Measurements from ENCODE around the gene KCNQ2.
"Not testable (repeated sequence)": the region's sequence is repeated elsewhere in the genome, so short reads cannot be mapped to it uniquely, and the experiment has no call there.

The KCNQ2 gene

DNA sequence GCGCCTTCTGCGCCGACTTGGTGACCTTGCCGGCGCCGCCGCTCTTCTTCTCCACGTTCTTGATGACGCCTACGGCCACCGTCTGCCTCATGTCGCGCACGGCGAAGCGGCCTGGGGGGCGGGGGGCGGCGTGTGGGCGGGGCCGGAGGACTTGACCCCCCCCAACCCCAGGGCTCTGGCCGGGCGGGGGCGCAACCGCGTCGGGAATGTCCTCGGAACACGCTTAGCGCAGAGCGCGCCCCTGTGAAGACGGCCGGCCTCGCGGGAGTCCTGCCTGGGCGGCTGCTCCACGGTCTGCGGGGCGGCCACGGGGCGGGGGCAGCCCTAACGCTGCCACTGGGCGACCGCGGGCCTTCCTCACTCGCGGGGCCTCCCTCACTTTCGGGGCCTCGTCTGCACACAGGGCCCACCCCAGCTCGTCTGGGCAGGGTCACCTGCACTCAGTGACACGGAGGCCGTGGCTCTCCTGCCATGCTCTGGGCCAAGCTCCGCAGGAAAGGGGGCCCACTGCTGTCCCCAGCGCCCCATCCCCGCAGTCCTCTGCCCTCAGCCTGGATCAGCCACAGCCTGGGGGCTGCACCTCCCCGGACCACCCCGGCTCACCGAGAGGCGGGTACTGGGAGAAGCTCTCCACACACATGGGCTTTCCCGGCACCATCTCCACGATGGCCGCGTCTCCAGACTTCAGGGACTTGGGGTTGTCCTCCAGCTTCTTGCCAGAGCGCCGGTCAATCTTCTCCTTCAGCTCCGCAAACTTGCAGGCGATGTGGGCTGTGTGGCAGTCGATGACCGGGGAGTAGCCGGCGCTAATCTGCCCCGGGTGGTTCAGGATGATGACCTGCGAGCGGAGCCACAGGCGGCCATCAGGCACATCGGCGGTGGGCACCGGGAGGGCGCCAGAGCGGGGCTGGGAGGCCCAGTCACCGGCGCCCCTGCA, 16.1 kb upstream of the KCNQ2 start:
- DNase-seq, result no peak

DNA sequence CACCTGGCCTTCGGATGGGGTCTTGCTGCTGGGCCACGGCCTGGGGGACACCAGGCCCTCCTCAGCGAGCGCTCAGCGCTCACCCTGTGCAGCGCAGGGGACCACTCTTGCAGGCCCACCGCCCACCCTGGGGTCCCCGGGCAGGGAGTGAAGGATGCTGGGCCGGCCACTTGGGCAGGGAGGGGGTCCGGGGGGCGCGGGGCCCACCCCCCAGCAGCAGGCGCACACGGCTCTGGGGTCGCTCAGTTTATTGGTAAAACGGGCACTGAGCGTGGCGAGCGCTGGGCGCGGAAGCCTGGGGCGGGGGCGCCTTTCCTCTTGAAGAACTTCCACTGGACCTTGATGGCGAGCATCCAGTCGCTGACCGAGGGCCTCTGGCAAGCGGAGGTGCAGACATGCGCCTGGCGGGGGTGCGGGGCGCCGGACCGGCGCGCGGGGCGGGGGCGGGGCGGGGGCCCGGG, 15.4 kb upstream of the KCNQ2 start:
- no peak for DNase-seq

DNA sequence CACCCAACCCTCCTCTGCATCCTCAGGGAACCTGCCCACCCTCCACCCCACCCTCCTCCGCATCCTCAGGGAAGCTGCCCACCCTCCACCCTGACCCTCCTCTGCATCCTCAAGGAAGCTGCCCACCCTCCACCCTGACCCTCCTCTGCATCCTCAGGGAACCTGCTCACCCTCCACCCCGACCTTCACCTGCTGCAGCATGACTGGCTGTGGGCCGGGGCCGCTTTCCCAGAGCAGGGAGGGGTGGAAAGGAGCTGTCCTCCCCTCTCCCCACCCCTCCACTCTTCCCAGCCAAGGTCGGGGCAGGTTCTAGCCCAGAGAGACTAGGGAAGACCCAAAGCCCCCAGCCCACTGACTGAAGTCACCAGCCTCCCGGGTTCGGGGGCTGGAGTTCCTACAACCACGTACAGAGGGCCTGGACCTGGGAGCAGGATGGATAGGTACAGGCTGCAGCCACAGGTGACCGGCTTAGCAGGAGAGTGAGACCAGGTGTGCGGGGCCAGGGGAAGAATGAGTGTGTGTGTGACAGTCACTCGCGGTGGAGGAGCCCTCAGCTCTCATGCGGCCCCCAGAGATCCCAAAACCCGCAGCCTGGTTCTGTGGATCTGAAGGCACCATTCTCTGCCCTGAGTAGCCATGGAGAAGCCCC, 14.8 kb upstream of the KCNQ2 start:
- DNase-seq, result no peak

DNA sequence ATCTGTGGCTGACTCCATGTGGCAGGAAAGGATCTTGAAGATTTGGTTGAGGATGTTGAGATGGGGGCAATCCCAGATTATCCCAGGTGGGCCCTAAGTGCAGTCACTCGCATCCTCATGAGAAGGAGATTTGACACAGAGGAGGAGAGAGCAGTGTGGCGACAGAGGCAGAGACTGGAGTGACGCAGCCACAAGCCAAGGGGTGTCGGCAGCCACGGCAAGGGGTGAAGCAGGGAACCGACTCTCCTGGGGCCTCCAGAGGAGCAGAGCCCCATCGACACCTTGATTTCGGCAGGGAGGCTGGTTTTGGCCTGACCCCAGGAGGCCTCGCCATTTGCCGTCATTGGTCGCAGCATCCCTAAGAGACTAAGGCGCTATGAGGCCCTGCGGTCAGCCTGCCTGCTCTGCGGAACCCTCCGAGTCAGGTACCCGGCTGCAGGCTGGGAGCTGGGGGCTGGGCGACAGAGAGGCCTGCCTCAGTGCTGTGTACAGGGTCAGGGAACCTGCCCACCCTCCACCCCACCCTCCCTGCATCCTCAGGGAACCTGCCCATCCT, 13.9 kb upstream of the KCNQ2 start:
- no peak for DNase-seq

- no peak for DNase-seq
These were observed 12.4 kb upstream of the KCNQ2 start for GRCh38 chr20:63484651-63485403.

GRCh38 chr20:63484236-63484635, 11.8 kb upstream of the KCNQ2 start:
- no peak for DNase-seq

- DNase-seq, result no peak
These were observed 11.4 kb upstream of the KCNQ2 start for GRCh38 chr20:63483834-63484233.

- DNase-seq, result no peak
These were observed 9.6 kb upstream of the KCNQ2 start for GRCh38 chr20:63482021-63482587.

GRCh38 chr20:63481503-63481902, 9.0 kb upstream of the KCNQ2 start:
- no peak for DNase-seq

GRCh38 chr20:63479695-63480419, 7.4 kb upstream of the KCNQ2 start:
- not testable (repeated sequence) for DNase-seq

GRCh38 chr20:63478346-63479302, 6.2 kb upstream of the KCNQ2 start:
- no peak for DNase-seq

DNA sequence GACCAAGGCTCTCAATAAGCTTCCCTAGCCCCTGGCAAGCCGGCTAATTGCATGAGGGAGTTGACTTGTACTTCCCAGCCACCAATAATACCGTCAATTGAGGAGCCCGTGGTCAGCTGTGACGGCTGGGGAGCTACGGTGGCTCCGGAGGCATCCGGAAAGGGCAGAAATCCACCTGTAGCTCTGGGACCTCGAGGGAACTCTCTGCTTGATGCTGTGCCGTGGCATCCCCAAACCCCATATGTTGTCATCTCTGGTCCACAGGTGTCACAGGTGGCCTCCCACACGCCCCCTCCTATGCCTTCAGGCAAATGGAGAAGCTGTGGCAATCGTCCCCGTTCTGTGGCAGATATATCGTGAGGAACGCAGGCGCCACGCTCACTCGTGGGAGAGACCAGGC, 5.5 kb upstream of the KCNQ2 start:
- no peak for DNase-seq

- no peak for DNase-seq
These were observed 4.7 kb upstream of the KCNQ2 start for GRCh38 chr20:63477061-63477616.

DNA sequence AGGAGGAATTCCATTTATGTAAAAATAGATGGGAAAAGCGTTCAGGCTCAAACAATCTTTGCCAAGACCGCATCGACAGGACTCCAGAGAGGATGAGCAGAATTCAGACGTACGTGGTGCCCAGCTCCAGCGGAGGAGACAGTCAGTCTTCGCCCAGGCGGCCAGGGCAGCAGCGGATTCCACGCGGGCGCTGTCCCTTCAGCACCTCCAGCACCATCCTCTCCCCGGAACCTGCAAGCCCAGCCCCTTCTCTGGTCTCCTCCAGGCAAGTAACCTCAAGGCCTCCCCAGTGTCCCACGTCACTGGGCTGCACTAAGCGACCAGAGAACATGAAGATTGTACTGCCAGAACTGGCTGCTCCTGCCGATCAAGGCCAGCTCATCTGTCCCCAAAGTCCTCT, 2.8 kb upstream of the KCNQ2 start:
- no peak for DNase-seq

DNA sequence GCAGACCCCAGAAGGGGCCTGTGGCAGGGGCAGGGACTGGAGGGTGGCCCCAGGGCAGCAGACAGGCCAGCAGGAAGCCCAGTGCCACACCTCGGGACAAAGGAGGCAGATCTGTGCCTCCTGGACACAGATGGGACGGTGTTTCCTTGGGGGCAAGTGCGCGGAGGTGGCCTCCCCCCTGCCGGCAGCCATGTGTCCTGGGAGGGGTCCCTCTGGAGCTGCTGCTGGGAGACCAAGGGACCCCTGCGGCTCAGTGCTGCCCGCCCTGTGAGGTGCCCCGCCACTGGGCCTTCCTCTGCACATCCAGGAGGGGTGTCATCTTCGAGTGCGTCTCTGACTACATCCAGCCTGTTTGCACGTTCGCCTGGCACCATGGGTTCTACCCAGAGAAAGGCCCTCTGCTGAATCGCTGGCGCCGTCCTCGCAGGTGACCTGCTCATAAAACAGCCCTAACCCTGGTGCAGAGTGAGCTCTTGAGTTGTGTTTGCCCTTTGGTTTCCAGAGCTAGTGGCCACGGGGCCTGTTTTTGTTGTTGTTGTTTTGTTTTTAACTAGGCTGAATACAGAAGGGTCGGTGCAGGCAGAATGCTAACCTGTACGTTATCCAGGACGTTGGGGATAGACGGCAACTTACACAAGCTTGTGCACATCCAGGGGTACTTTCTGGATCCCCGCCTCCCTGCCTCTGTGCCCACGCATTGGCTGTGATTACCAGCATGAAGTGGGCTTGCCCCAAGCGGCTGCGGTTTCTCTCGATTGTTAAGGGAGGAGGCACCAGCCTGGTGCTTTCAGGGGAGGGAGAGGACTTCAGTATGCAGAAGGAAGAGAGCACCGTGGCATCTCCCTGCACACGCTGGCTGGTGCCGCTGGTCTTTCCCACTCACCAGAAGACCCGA, 1.3 kb upstream of the KCNQ2 start:
- DNase-seq, result peak; percentile 32

DNA sequence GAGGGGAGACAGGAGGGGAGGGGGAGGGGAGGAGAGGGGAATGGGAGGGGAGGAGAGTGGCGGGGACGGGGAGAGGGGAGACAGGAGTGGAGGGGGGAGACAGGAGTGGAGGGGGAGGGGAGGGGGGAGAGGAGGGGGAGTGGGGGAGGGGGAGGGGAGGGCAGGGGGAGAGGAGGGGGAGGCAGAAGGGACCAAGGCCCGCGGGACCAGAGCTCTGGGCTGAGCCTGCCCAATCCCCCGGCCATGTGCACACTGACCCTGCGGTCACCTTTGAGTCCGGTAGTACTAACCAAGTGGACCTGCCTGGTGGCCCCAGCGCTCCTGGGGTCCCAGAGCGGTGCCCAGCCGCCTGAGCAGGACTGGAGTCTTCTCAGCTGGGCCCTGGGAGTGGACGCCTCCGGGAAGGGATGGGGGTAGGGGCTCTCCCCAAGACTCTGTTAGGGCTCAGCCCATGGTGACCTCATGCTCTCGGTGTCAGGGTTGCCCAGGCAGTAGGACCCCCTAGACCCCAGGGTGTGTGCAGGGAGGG, 471 bp upstream of the KCNQ2 start:
- no peak for DNase-seq

DNA sequence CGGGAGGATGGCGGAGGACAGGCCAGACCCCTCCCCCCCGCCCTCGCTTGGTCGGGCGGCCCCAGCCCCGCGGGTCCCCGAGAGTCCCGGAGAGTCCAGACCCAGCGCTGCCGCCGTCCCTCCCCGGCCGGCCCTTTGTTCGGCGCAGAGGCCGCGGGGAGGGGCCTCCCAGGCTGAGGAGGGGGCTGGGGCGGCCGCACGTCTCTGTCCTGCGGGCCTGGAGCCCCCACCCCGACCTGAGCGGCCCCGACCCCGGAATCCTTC, 806 bp downstream of the KCNQ2 start:
- no peak for DNase-seq

- DNase-seq, result no peak
These were observed 1.3 kb downstream of the KCNQ2 start for GRCh38 chr20:63471002-63471716.

DNA sequence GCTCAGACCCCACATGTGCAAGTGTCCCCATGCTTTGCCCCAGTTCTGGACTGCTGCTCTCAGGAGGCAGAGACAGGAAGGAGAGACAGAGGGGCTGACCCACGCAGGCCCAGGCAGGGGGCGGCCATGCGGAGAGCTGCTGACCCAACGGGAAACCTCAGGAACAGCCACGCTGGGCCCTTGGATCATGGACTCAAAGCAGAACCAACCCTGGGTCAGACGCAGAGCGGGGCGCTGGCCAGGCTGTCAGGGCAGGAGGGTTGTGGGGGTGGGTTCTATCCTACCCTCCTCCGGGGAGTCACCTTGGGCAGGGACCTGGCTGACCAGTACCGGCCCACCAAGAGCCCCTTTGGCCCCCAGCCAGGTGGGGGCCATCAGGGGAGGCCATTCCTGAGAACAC, 2.0 kb downstream of the KCNQ2 start:
- DNase-seq, result no peak

Data from NCI-H1105 treated with DMSO at 0.1 percent for 48 hours (cell line).